DMS 273 (cell line): ENCODE measurements around the gene HMGB2.

ENCODE experiments used
- DNase-seq: peaks from one replicate; lab custom pipeline; 2025; ENCODE audit not compliant: unreplicated experiment; lab: John Stamatoyannopoulos, UW

HMGB2 gene

GRCh38 chr4:173334085-173334890, at the start of gene HMGB2:
Gene HMGB2, minus strand, starts transcription at chr4:173334358. Its CDS starts 709 bp downstream, at chr4:173333649.
- DNase-seq: peak; percentile 99

- no peak for DNase-seq
These were observed 48.2 kb upstream of the HMGB2 start for GRCh38 chr4:173382349-173382748.

- DNase-seq: no peak
These were observed 47.5 kb upstream of the HMGB2 start for GRCh38 chr4:173381610-173382009.

DNA sequence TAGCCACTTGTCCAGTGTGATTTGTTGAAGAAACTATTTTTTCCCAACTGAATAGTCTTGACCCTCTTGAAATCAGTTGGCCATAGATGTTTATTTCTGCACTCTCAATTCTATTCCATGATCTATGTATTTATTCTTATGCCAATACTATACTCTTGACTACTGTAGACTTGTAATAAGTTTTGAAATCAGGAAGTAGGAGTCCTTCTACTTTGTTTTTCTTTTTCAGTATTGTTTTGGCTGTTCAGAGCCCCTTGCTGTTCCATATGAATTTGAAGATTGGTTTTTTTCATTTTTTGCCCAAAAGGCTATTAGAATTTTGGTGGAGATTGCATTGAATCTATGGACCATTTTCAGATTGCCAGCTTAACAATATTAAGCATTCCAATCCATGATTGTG, 46.8 kb upstream of the HMGB2 start:
- DNase-seq: no peak

GRCh38 chr4:173379929-173380328, 45.8 kb upstream of the HMGB2 start:
- no peak for DNase-seq

DNA sequence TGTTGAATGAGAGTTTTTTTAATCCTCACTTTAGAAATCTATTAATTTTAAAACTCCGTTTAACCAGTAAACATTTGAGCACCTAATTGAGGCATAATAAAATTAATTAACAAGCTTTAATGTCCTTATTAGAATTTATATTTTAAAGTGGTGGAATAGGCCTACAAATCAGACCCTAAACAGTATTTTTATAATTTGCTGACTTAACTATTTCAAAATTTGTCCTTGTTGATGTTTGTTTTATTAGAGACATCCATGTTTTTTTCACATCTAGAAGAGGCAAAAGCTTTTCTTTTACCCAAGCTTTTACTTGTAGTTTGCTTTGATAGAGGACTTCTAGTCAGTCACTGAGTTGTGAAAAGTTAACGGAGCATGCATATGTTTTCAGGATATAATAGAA, 40.4 kb upstream of the HMGB2 start:
- no peak for DNase-seq

DNA sequence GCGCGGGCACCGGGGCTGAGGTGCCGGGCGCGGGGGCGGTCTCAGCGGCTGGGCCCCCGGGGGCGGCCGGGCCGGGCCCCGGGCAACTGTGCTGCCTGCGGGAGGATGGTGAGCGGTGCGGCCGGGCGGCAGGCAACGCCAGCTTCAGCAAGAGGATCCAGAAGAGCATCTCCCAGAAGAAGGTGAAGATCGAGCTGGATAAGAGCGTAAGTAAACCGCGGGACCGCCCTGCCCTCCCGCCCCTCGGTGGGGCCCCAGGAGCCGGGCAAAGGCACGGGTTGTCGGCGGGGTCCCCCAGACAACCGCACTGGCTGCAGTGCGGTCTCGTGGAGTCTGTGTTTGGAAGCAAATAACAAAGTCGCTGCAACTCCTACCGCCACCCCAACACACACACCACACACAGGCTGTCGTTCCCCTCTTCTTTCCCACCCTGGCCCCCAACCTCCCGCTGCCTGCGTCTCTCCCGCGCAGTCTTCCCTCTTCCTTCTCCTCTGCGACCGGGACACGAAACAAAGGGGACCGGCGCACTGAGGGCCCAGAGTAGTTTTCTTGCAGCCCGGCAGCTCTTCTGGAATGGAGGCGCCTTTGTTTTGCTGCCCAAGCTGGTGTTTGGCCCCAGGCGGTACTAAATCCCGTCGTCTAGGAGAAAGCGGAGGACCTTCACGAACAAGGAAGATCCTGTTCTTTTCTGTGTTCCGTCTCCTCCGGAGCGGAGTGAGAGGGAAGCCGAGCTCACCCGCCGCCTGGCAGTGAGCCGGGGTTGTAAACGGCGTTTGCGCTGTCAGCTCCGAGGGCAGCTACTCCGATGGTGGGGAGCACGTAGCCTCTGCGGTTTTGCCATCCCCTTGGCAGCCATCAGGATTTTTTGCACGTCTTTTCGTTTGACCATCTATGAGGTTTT, 37.4 kb upstream of the HMGB2 start:
- peak; percentile 83 for DNase-seq

DNA sequence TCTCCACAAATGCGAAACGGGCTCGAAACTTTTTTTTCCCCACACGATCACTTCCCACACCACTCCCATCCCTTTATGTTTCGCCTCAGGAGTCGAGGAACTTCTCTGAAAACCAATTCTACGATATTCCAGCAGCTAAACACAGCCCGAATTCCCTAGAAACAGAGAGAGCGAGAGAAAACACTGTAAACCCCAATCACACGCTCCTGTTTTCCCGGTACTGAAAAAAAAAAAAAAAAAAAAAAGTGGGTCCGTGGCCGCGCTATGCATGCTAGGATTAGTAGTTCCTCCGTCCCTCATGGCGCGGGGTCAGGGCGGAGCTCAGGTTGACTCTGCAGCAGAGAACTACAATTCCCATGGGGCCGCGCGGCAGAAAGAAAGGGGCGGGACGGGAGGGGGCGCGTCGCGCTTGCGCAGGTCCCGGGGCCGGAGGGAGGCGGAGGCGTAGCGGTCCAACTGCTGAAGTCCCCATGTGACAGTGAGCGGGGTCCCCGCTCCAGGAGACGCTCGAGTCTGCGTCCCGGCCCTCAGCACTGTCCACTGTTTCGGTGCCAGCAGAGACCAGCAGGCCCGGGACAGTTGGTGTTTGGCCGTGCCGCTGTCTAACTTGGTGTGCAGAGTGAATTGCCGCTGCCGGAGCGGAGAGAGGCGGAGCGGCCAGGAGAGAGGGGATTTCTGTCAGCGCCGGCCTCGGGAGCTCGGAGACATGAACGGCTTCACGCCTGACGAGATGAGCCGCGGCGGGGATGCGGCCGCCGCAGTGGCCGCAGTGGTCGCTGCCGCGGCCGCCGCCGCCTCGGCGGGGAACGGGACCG, 36.5 kb upstream of the HMGB2 start, which contains the start of gene SAP30:
Gene SAP30, plus strand, starts transcription at position 478 of the 815 bp plus-strand sequence. Its CDS starts 229 bp downstream, at position 707.
- peak; percentile 97 for DNase-seq

- no peak for DNase-seq
These were observed 35.9 kb upstream of the HMGB2 start for GRCh38 chr4:173370130-173370476.

DNA sequence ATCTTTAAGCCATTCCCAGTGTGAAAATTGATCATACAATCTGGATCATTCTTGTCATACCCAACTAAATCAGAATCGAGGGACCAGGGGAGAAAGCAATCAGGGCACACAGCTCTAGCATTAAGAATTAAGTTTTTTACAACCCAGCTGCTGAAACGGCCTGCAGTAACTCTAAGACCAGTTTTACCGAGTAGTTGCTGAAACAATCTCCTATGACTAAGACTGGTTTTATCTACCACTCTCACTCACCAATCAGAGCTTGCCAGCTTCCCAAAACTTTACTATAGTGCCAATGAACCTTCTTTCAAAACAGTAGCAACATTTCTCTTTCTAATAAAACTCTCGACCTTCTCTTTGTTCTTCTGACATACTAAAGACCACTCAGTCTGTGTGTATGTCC, 33.8 kb upstream of the HMGB2 start:
- DNase-seq: peak; percentile 1

DNA sequence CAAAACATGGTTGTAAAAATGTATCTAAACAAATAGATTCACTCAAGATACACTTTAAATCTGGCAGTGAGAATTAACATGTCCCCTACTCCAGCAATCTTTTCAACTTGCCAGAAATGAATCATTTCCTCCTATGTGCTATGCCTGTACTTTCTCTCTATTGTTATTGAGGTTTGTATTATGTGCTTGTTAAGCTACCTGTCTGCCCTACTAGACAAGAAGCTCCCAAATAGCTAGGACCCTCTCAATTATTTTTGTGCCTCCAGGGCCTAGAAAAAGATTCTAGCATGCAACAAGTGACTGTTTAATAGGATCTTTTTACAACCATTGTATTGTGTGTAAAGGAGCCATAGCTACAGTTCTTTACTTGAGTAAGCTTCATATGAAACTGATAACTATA, 33.1 kb upstream of the HMGB2 start:
- no peak for DNase-seq

DNA sequence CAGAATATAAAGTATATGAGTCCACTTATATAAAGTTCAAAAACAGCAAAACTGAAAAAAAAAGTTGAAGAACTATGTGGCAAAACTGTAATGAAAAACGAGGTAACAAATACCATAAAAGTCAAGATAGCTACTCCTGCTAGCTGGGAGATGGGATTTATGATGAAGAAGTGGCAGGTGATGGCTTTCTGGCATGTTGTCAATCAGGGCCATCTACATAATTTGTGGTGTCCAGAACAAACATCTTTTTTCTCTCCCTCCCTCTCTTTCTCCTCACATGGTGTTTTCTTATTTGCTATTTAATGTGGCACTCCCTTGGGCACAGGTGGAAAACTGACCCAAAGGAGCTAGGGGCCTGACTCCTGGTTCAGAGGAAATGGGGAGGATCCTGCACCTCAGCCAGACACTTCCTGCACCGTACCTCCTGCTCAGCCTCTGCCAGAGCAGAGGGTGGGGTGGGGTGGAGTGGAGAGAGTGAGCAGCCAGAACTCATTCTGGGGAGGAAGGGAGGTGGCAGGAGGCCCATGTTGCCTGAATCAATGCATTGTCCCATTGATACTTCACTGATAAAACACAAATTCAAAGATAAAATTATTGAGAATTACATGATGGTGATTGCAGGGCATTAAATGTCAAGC, 31.3 kb upstream of the HMGB2 start:
- peak; percentile 1 for DNase-seq

- DNase-seq: peak; percentile 1
These were observed 28.5 kb upstream of the HMGB2 start for GRCh38 chr4:173362666-173363065.

DNA sequence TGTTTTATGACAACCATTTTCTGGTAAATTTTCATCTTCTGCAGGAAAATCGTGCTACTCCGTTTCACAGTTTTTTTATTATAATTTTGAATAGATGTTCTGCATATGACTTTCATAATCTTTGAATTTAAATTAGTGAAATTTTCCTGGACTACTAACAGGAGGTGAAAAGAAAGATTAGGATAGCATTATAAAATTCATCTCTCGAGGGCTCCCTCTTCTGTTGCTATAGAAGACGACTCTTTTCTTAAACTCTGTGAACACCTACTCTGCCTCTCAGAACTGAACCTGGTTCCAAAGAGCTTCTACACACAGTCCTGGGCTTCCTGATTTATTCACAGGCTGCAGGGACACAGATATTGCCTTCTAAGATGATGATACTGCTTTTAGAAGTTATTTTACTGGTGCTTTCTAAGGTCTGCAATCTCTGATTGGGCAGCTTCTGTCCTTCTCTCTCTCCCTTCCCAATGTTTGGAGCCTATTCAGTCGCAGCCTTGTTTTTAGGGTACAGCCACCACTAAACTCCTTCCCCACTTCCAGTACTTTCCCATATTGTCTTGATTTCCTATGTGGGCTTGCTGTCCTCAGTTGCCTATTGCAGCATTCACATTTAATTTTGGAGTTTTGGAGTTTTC, 26.5 kb upstream of the HMGB2 start:
- peak; percentile 18 for DNase-seq

DNA sequence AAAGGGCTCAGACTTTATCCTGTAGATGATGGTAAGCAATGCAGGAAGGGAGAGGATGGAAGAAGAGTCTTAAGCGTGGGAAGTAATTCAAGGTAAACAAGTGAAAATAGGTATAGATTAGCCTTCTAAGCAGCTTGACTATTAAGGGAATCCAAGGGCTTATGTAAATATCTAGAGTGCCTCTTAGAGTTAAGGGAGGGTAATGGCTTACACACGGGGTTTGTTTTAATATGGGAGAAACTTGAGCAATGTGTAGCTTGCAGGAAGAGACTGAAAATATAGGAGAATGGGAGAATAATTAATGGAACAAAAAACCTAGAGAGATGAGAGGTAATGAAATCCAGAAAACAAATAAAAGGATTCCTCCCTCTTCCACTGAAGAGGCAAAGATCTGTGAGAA, 23.8 kb upstream of the HMGB2 start:
- no peak for DNase-seq

GRCh38 chr4:173347467-173347866, 13.3 kb upstream of the HMGB2 start:
- no peak for DNase-seq

GRCh38 chr4:173346074-173346473, 11.9 kb upstream of the HMGB2 start:
- DNase-seq: no peak

GRCh38 chr4:173345648-173346047, 11.5 kb upstream of the HMGB2 start:
- DNase-seq: no peak

- DNase-seq: no peak
These were observed 9.8 kb upstream of the HMGB2 start for GRCh38 chr4:173343832-173344397.

DNA sequence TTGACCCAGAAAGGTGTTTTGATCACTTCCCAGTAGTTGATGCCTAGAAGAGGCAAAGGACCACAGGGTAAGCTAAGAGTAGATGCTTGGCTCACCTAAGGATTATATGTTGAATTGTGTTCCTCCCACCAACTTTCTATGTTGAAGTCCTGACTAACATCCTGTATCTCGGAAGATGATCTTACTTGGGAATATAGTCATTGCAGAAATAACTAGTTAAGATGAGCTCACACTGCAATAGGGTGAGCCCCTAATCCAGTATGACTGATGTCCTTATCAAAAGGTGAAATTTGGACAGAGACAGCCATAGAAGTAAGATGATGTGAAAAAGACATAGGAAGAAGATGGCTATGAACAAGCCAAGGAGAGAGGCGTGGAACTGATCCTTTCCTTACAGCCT, 3.3 kb upstream of the HMGB2 start:
- DNase-seq: no peak
